GM23338 (cell line): ENCODE measurements around the gene CRPPA. TPM values are rescaled to one million over a fixed set of nuclear protein-coding genes. Genes with fewer than 3 reads are reported as not detected.

Experiments used
- ATAC-seq: fragments of 200-7000 bp; cut with Tn5 transposase; 3 replicates; pipeline ENCODE4 v1.9.1; 2020
- DNase-seq: peaks from one replicate; pipeline ENCODE4 v3.0.0-alpha.2; 2015; ENCODE audit warnings: low spot score
- H2AFZ ChIP-seq: fragments of 200-600 bp; sonication (generic); 2 replicates; pipeline ENCODE4 v1.8.0; 2016; ENCODE audit warnings: antibody characterized with exemption, mild to moderate bottlenecking, moderate library complexity
- H3F3A ChIP-seq: fragments of 200-600 bp; sonication (generic); replicated peaks from 2 replicates; pipeline ENCODE4 v1.8.0; 2017; ENCODE audit warnings: antibody characterized with exemption, mixed run types, low read depth
- H3K27ac ChIP-seq: fragments of 200-600 bp; sonication (generic); 2 replicates; pipeline ENCODE4 v1.6.1; 2016; ENCODE audit warnings: low read depth
- H3K27me3 ChIP-seq: fragments of 200-600 bp; sonication (generic); 2 replicates; pipeline ENCODE4 v1.8.0; 2016; ENCODE audit warnings: mild to moderate bottlenecking, mixed run types, moderate library complexity; ENCODE audit not compliant: insufficient read depth
- H3K36me3 ChIP-seq: fragments of 200-600 bp; sonication (generic); 2 replicates; pipeline ENCODE4 v1.8.0; 2016; ENCODE audit warnings: mild to moderate bottlenecking; ENCODE audit not compliant: insufficient read depth
- H3K4me1 ChIP-seq: fragments of 200-600 bp; sonication (generic); 2 replicates; pipeline ENCODE4 v1.8.0; 2016; ENCODE audit warnings: mild to moderate bottlenecking, moderate library complexity; ENCODE audit not compliant: insufficient read depth
- H3K4me2 ChIP-seq: fragments of 200-600 bp; sonication (generic); 2 replicates; pipeline ENCODE4 v1.7.1; 2017; ENCODE audit warnings: mixed run types
- H3K4me3 ChIP-seq: fragments of 200-600 bp; sonication (generic); 2 replicates; pipeline ENCODE4 v1.6.1; 2016; ENCODE audit warnings: mixed run types
- H3K79me2 ChIP-seq: fragments of 200-600 bp; sonication (generic); replicated peaks from 2 replicates; pipeline ENCODE4 v1.8.0; 2017; ENCODE audit warnings: mild to moderate bottlenecking; ENCODE audit not compliant: insufficient read depth
- H3K9me2 ChIP-seq: fragments of 200-600 bp; sonication (generic); 2 replicates; pipeline ENCODE4 v1.8.0; 2017; ENCODE audit not compliant: insufficient read depth
- H4K20me1 ChIP-seq: fragments of 200-600 bp; sonication (generic); replicated peaks from 2 replicates; pipeline ENCODE4 v1.8.0; 2017; ENCODE audit warnings: mild to moderate bottlenecking; ENCODE audit not compliant: insufficient read depth
- H3K27ac Mint-ChIP-seq: 2 replicates; pipeline ENCODE4 v1.8.0; 2020; ENCODE audit warnings: inconsistent platforms, mild to moderate bottlenecking, moderate library complexity, mixed read lengths
- H3K27me3 Mint-ChIP-seq: 3 replicates; pipeline ENCODE4 v1.8.0; 2022; ENCODE audit warnings: low read depth, mild to moderate bottlenecking, moderate library complexity, mixed read lengths, inconsistent platforms; ENCODE audit not compliant: insufficient read depth, poor library complexity
- H3K36me3 Mint-ChIP-seq: 3 replicates; pipeline ENCODE4 v1.8.0; 2021; ENCODE audit warnings: low read depth, mild to moderate bottlenecking, inconsistent platforms, moderate library complexity, mixed read lengths
- H3K4me1 Mint-ChIP-seq: 3 replicates; pipeline ENCODE4 v1.8.0; 2020; ENCODE audit warnings: mild to moderate bottlenecking, inconsistent platforms, mixed read lengths
- H3K4me3 Mint-ChIP-seq: 3 replicates; pipeline ENCODE4 v1.8.0; 2021; ENCODE audit warnings: moderate library complexity, mild to moderate bottlenecking, inconsistent platforms, mixed read lengths
- H3K9me3 Mint-ChIP-seq: 3 replicates; pipeline ENCODE4 v1.8.0; 2020; ENCODE audit warnings: moderate library complexity, mild to moderate bottlenecking, inconsistent platforms, mixed read lengths
- CTCF ChIP-seq, 2 experiments: fragments of 200-600 bp in 1 of 2; sonication (generic) in 1 of 2; conservative IDR thresholded peaks; 2 replicates each; pipeline versions ENCODE4 v1.5.1 to v1.6.1; 2016 to 2017; ENCODE audit warnings: antibody characterized with exemption in 2 of 2, low read depth in 2 of 2, mild to moderate bottlenecking in 2 of 2, moderate library complexity in 1 of 2
- ETS1 ChIP-seq: IDR thresholded peaks from 2 replicates; pipeline ENCODE4 v1.6.1; 2016; ENCODE audit warnings: antibody characterized with exemption
- JUNB ChIP-seq: IDR thresholded peaks from one replicate; pipeline ENCODE4 v1.6.1; 2016; ENCODE audit warnings: antibody characterized with exemption; ENCODE audit not compliant: unreplicated experiment
- NANOG ChIP-seq: IDR thresholded peaks from 2 replicates; pipeline ENCODE4 v1.6.1; 2016; ENCODE audit warnings: antibody characterized with exemption, borderline replicate concordance
- POLR2AphosphoS5 ChIP-seq: IDR thresholded peaks from 2 replicates; pipeline ENCODE4 v1.6.1; 2016; ENCODE audit warnings: antibody characterized with exemption, low read depth
- REST ChIP-seq: IDR thresholded peaks from one replicate; pipeline ENCODE4 v1.6.1; 2018; ENCODE audit warnings: antibody characterized with exemption; ENCODE audit not compliant: unreplicated experiment
- ZNF114 ChIP-seq: fragments of 250-450 bp; sonication (Bioruptor Pico); IDR thresholded peaks from 2 replicates; pipeline ENCODE4 v1.5.0; 2020; ENCODE audit warnings: mild to moderate bottlenecking, moderate library complexity
- ZNF462 ChIP-seq: fragments of 250-450 bp; sonication (Bioruptor Pico); IDR thresholded peaks from 2 replicates; pipeline ENCODE4 v1.5.0; 2020; ENCODE audit warnings: mild to moderate bottlenecking, moderate library complexity
- polyA plus RNA-seq: library from polyadenylated mRNA; unstranded; fragments of >200 nt; fragmentation: Nextera tagmentation; extraction: Ambion mirVana; gene quantifications from 2 replicates; pipeline ENCODE4 v1.2.1, GENCODE V29; 2016
- total RNA-seq: library from RNA; depleted of rRNA; stranded (reverse); fragments of >200 nt; shearing (Covaris generic); gene quantifications from 2 replicates; pipeline ENCODE4 v1.2.3, GENCODE V29; 2014

Gene CRPPA
- total and polyA plus RNA-seq, 2 experiments from 2014 or later = 0.45 to 0.73 TPM

- ATAC-seq (no peak), DNase-seq (no peak)
- H3K36me3 ChIP-seq = peaks cover 12% of the 10 kb centered on the region
- H3K27ac Mint-ChIP-seq = no peak overlapping the region
- H3F3A ChIP-seq = peaks cover 42% of the 10 kb centered on the region
- TF ChIP-seq REST (no peak), JUNB (no peak), NANOG (no peak), ZNF462 (no peak), CTCF (conservative IDR thresholded peaks at IDR 0.05; ENCODE audit: low read depth in 2 of 2) (no peak), ZNF114 (CRISPR knock-in tag) (no peak), POLR2AphosphoS5 (no peak), ETS1 (no peak)
- H3K27ac ChIP-seq = no peak overlapping the region
- H2AFZ ChIP-seq = no peak overlapping the region
- no peak overlapping the region for H3K4me3 ChIP-seq
- no peaks in the 10 kb centered on the region for H3K27me3 ChIP-seq
- H3K79me2 ChIP-seq = no peaks in the 10 kb centered on the region
- peaks cover 70% of the 10 kb centered on the region for H3K9me3 Mint-ChIP-seq
- no peaks in the 10 kb centered on the region for H4K20me1 ChIP-seq
- H3K4me2 ChIP-seq = no peak overlapping the region
- no peak overlapping the region for H3K4me3 Mint-ChIP-seq
- H3K36me3 Mint-ChIP-seq = peaks cover 59% of the 10 kb centered on the region
- no peaks in the 10 kb centered on the region for H3K4me1 Mint-ChIP-seq
- H3K4me1 ChIP-seq = no peaks in the 10 kb centered on the region
- peaks cover 21% of the 10 kb centered on the region for H3K9me2 ChIP-seq
- H3K27me3 Mint-ChIP-seq = peaks cover 17% of the 10 kb centered on the region
Observed at GRCh38 chr7:16398146-16399017, 23.0 kb downstream of the CRPPA start.
